ENCODE results near the gene ANKRD50. TPM values are rescaled to one million over a fixed set of nuclear protein-coding genes. Genes with fewer than 3 reads are reported as not detected.

The ANKRD50 gene
- total RNA-seq, 1 experiment from 2014 or later: 14.3 TPM

- ChIA-PET POLR2A (no interaction called here), CTCF (no interaction called here)
- Histone ChIP-seq H3K36me3 (ENCODE audit: control insufficient read depth, insufficient read depth, low read length) (no peaks in the 10 kb centered on the region), H3K4me1 (ENCODE audit: control insufficient read depth, insufficient read depth, low read length) (no peaks in the 10 kb centered on the region), H3K9me3 (ENCODE audit: control insufficient read depth, insufficient read depth, low read depth, low read length) (no peaks in the 10 kb centered on the region), H3K27me3 (ENCODE audit: control insufficient read depth, insufficient read depth, low read length) (no peaks in the 10 kb centered on the region), H3K27ac (ENCODE audit: low read length) (no peak overlapping the region), H3K4me3 (ENCODE audit: low read depth in 2 of 2, low read length in 2 of 2) (no peak overlapping the region)
- ATAC-seq (no peak), DNase-seq (ENCODE audit: low read depth, low spot score) (no peak)
- in situ Hi-C loops (cut with HindIII; ENCODE audit: low pct_unique_long_range_greater_than_20kb, low sequenced_read_pairs): no loop called here
- BruUV-seq (replicated peaks): no TSS peak
- TF ChIP-seq CTCF (IDR thresholded peaks at IDR 0.05) (no peak), REST (IDR thresholded peaks at IDR 0.05; ENCODE audit: insufficient read depth in 1 of 2, low read depth in 2 of 2, low read length in 1 of 2) (no peak), SIN3A (IDR thresholded peaks at IDR 0.05; ENCODE audit: borderline replicate concordance, insufficient read depth, low read depth, low read length) (no peak), POLR2AphosphoS5 (IDR thresholded peaks at IDR 0.05; ENCODE audit: low read depth, low read length) (no peak), TCF7L2 (IDR thresholded peaks at IDR 0.05; ENCODE audit: low read depth, low read length) (no peak)
- intact Hi-C loops (cut with micrococcal nuclease; ENCODE audit: unreplicated experiment): no loop called here
Measured at GRCh38 chr4:124743711-124744110, 31.2 kb upstream of the ANKRD50 start.

GRCh38 chr4:124740501-124740900 is 28.0 kb upstream of the ANKRD50 start:
- POLR2A ChIA-PET: no interaction called here
- BruUV-seq (replicated peaks): no TSS peak

More at GRCh38 chr4:124740501-124740900, 28.0 kb upstream of the ANKRD50 start:
- Histone ChIP-seq H3K9me3 (ENCODE audit: control insufficient read depth, insufficient read depth, low read depth, low read length) (no peaks in the 10 kb centered on the region), H3K4me3 (ENCODE audit: low read depth in 2 of 2, low read length in 2 of 2) (no peak overlapping the region), H3K27me3 (ENCODE audit: control insufficient read depth, insufficient read depth, low read length) (no peaks in the 10 kb centered on the region), H3K27ac (ENCODE audit: low read length) (no peak overlapping the region), H3K4me1 (ENCODE audit: control insufficient read depth, insufficient read depth, low read length) (no peaks in the 10 kb centered on the region), H3K36me3 (ENCODE audit: control insufficient read depth, insufficient read depth, low read length) (no peaks in the 10 kb centered on the region)
- TF ChIP-seq TCF7L2 (IDR thresholded peaks at IDR 0.05; ENCODE audit: low read depth, low read length) (no peak), REST (IDR thresholded peaks at IDR 0.05; ENCODE audit: insufficient read depth in 1 of 2, low read depth in 2 of 2, low read length in 1 of 2) (no peak), SIN3A (IDR thresholded peaks at IDR 0.05; ENCODE audit: borderline replicate concordance, insufficient read depth, low read depth, low read length) (no peak), CTCF (IDR thresholded peaks at IDR 0.05) (no peak), POLR2AphosphoS5 (IDR thresholded peaks at IDR 0.05; ENCODE audit: low read depth, low read length) (no peak)
- intact Hi-C loops (cut with micrococcal nuclease; ENCODE audit: unreplicated experiment) (no loop called here), in situ Hi-C loops (cut with HindIII; ENCODE audit: low pct_unique_long_range_greater_than_20kb, low sequenced_read_pairs) (no loop called here)
- no peak for DNase-seq (ENCODE audit: low read depth, low spot score)
- CTCF ChIA-PET: no interaction called here
- ATAC-seq: no peak

All from Panc1 (cell line).